GM19239 (cell line): ENCODE data around the gene GPHA2.

ENCODE experiments used
- DNase-seq: peaks from one replicate; pipeline ENCODE4 v3.0.0; 2011; ENCODE audit warnings: low spot score; ENCODE audit not compliant: insufficient read length
- FAIRE-seq: peaks from 2 replicates; lab custom pipeline; 2011; peaks lifted over from hg19 to GRCh38; lab: Jason Lieb, UNC

Gene GPHA2

DNA sequence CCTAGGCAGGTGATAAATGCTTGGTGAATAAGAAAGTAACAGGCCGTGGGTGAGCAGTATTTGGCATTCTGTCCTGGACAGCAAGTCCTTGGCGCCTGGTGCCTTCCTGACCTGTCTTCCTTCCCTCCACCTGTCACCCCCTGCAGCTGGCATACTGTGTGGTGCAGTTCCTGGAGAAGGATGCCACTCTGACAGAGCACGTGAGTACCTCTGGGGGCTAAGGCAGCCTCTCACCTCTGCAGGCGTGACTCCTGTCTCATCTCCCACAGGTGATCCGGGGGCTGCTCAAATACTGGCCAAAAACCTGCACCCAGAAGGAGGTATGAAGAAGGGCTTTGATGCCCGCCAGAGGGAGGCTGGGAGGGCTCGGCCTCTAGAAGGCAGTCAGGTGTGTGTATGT is 4.4 kb downstream of the GPHA2 start:
- DNase-seq (no peak), FAIRE-seq (no peak)

DNA sequence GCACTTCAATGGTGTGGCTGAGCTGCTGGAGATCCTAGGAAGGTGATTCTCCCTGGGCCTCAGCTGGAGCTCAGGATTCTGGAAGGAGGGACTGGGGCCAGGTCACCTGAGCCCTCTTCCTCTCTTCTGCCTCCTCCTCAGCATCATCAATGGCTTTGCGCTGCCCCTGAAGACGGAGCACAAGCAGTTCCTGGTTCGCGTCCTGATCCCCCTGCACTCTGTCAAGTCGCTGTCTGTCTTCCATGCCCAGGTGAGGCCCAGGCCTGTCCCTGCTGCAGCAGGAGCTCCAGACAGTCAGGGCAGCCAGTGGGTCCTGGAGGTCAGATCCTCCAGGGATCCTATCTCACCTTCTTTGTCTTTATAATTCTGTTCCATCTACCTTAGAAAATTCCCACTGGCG is 5.4 kb downstream of the GPHA2 start:
- FAIRE-seq, result no peak
- DNase-seq, result no peak

DNA sequence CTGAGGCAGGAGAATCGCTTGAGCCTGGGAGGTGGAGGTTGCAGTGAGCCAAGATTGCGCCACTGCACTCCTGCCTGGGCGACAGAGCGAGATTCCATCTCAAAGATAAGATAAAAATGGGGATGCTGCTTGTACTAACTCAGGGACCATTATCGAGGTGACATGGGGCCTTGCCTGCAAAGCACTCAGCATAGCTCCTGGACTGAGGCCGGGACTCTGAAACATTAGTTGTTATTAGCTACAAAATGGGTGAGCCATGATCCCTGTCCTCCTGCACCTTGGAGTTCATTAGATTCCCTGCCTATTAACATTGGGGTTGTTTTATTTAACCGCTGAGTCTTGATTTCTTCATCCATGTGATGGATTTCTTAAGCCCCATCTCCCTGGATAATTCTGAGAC is 6.1 kb downstream of the GPHA2 start:
- FAIRE-seq, result no peak
- DNase-seq, result no peak

DNA sequence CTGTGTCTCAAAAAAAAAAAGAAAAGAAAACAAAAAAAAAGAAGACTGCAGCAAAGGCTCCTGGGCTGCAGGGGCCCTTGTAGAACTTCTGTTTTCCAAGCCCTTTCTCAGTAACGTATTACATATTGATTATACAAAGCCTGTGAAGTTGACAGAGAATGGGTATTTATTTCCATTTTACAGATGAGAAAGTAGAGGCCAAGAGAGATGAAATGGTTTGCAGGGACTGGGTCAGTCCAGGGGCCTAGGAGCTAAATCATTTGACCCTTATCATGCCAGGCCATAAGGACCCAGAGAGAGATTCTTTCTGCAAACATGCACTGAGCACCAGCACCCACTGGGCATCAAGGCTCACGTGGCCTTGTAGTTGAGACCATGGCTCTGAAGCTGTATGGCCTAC is 6.7 kb downstream of the GPHA2 start:
- DNase-seq, result no peak
- no peak for FAIRE-seq

DNA sequence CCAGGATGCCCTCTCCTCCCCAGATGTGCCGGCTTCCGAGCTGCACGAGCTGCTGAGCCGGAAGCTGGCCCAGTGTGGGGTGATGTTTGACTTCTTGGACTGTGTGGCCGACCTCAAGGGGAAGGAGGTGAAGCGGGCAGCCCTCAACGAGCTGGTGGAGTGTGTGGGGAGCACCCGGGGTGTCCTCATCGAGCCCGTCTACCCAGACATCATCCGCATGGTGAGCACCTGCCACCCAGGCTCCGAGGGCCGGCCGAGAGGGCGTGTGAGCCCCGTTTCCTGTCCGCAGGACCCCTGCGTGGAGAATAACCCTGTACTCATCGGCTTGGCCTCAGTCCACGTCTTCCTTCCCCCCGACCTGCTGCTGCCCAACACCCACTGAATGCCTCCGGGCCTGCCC is 9.0 kb downstream of the GPHA2 start:
- FAIRE-seq (no peak), DNase-seq (no peak)

DNA sequence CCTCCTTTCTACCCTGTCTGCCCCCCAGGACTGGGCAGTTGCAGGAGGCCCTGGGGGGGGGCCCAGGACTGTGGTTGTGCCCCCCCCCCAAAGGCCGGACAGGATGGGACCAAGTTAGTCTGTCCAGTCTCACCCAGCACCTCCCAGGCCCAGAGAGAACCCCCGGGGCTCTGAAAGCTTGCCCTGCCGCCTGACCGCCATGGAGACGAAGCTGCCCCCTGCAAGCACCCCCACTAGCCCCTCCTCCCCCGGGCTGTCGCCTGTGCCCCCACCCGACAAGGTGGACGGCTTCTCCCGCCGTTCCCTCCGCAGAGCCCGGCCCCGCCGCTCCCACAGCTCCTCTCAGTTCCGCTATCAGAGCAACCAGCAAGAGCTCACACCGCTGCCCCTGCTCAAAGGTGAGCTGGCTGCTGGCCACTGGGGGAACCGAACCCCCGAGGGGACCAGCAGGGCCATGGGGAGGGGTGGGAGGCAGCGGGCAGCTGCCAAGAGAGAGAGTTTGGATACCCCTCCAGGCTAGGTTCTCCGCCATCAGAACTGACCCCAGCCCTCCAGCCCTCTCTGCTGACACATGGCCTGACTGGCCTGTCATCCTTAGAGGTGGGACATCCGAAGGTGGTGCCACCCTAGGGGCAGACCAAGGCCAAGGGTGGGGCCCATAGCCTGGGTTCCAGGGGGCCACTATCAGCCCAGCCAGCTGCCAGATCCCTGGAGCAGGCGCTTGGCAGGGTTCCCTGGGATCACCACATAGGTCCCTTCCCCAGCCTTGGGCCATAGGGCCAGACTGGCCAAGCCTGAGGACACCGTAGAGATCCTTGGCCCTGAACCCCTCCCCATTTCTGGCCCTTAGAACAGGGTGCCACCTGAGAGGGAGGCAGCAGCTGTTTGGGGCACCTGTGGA is 9.9 kb downstream of the GPHA2 start:
- FAIRE-seq (no peak), DNase-seq (no peak)

DNA sequence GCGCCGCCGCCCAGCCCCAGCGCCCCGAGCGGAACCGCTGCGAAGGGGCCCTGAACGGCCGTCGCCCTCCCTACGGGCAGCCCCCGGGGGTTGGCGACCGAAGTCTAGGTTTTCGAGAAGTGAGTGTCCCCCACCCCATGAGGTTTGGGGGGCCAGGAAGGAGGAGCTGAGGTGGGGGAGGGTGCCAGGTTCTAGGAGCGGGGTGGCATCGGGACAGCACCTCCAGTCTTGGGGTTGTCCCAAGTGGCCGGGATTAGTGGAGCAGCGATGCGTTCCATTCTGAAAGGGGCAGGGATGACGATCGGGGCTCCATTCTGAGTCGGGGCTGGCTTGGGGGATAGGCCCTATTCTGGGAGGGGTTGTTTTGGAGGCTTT is 10.8 kb downstream of the GPHA2 start:
- no peak for FAIRE-seq
- no peak for DNase-seq

DNA sequence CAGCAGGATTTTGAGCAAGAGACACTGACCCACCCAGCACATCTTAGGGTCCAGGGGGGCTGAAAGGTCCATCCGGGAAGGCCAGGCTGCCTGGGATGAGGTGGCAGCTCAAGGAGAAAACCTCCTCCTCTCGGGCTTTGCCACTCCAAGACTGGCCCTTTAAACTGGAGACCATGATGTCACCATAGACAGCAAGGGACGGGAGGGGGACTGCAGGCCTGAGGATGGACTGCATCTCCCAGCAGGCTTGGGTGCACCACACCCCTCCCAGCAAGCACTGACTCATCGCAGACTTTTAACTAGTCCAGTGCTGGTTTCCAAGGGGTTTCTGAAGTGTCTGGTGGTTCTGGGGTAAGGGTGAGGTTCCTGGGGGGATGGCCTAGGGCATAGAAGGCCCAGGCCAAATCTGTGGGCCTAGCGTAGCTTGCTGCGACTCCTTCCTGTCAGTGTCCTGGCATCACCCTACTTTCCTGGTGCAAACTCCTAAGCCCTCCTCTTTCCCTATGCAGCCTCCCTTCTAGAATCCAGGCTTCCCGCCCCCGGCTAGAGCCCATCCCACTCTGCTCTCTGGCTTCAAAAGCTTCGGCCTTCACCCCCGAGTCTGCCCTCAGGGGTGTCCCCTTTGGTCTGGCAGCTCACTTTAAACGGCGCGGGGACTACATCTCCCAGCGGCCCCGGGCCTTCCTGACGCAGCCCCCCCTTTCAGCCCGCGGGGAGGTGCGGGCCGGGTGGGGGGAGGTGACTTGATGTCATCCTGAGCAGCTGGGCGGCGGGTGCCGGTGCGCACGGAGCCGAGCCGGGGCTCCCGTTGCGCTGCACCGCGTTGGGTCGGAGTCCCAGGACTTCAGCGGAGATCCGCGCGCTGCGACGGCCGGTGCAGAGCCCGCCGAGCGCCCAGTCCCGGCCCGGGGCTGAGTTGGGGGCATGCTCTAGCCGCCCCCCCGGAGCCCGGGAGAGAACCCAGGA is 11.5 kb downstream of the GPHA2 start, which contains the start of gene PPP2R5B:
Gene PPP2R5B (plus strand): TSS at position 746 of the 966 bp plus-strand sequence. CDS start 1,046 bp downstream, outside the sequence.
- peak; percentile 90 for DNase-seq
- peak; percentile 99 for FAIRE-seq

DNA sequence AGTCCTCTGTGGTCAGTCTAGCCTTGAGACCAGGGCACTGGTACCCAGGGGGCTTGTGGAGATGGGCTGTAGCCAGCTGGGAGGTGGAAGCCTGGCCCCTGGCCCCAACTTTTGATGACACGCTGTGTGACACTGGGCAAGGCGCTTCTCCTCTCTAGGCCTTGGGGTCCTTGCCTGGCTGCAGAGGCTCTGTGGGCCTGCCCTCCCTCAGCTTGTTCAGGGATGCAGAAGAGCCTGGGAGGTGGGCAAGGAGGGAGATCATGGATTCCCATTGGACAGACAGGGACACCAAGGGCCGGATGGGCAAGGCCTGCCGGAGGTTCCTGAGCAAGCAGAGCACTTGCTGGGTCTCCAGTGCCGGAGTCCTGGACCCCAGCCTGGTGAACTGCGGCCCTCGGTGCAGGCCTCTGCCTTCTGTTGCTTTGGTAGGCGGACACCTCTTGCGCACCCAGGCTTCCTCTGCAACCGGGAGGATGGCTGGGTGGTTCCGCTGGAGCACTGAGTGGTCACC is 12.5 kb downstream of the GPHA2 start:
- FAIRE-seq (no peak), DNase-seq (no peak)

DNA sequence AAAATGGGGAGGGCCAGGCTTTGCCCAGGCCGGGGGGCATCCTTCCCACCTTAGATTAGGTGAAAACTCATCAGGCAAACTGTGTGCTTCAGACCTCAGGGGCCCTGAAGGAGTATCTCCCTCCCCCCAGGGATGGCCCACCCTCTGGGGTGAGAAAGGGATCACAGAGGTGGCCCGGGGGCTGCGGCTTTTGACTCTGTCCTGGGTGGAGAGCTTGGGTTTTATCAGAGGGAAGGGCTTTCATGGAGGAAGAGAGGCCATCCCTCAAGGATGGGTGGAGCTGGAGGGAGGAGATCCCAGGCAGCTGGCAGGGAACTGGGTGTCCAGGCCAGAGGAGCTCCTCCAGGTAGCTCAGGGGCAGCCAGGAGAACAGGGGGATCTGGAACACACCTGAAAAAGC is 14.3 kb downstream of the GPHA2 start:
- no peak for DNase-seq
- no peak for FAIRE-seq

DNA sequence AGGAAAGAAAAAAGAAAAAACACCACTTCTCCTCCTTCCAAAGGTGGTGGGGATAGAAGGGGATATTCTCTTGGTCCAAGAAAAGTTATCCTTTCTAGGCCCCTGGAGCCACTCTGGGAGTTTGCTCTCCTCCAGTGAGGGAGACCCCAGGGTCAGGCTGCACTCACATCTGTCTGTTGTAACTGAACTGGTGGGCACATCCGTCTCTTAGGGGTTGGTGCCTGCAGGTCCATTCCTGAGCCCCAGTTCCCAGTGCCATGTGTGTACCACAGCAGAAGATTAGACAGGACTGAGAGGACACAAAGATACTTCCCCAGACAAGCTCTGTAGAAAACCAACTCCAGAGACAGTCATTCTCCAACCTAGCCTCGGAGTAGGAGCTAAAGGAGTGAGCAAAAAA is 15.6 kb downstream of the GPHA2 start:
- no peak for FAIRE-seq
- DNase-seq, result no peak

DNA sequence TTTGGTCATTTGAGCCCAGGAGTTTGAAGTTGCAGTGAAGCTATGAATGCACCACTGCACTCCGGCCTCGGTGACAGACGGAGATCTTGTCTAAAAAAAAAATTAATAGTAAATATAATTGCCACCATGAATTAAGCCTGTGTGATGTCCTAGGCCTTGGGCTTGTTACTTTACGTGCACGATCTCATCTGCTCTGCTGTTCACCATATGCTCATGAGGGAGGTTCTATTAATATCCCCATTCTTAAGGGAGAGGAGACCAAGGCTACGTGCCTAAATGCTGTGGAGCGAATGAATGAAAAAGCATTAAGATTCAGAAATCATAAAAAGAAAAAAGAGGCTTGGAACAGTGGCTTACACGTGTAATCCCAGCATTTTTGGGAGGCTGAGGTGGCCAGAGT is 16.1 kb downstream of the GPHA2 start:
- no peak for FAIRE-seq
- no peak for DNase-seq

DNA sequence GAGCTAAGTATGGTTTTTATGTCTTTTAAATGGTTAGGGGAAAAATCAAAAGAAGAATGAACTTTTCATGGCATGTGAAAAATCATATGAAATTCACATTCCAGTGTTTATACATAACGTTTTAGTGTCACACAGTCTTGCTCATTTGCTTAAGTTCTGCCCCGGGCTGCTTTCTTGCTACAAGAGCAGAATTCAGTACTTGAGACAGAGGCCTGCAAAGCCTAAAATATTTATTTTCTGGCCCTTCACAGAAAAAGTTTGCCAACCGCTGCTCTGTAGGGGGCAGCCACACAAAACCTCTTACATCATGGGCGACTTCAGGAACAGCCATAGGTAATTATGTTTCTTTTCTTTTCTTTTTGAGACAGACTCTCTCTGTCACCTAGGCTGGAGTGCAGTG is 17.7 kb downstream of the GPHA2 start:
- FAIRE-seq (no peak), DNase-seq (no peak)

DNA sequence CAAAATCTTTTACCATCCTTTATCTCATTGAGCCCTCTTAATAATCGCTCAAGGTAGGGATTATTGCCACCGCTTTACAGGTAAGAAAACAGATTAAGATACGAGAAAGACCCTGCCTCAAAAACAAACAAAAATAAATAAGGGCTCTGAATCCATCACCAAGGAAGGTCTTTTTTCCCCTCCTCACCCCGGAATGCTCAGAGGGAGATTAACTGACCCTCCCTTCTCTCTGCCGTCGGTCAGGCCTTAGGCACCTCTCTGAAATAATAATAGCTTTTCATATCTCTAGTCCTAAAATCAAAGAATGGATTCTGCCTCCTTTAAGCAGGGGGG is 18.1 kb downstream of the GPHA2 start:
- DNase-seq (no peak), FAIRE-seq (no peak)

DNA sequence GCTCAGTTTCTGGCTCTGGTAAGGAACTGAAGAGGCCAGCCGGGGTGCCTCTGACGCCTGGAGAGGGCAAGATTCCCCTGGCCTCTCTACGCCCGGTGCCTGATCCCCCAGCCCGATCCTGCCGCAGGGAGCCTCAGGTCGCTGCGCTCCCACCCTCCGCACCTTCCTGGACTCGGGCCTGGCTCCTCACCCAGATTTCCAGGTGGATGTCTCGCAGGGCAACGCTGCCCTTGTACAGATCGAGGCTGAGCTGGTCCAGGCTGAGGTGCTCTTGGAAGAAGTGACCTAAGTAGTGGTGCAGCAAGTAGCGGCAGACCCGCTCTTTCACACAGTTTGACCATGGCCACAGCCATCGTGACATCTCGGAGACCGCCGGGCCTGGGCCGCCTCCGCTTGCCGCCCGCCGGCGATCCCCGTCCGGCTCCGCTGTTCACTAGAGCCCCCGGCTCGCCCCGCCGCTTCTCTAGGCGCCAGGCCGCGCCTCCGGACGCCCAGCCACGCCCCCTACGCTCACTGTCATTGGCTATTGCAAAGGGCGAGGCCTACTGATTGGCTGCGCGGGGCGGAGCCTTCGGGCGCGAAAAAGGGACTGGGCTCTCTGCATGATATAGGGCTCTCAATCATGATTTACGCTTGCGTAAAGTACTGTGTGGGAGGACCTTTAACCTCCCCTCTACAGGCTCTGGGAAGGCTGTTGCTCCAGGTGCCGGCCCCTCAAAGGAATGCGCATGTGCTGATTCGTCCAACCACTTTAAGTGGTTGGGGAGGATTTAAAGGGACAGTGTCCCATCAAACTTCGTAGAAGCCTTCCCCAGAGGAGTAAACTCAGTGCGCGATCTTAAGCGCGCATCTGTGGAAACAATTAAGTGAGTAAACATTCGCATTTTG is 18.7 kb downstream of the GPHA2 start, which contains the start of gene ATG2A:
Gene ATG2A (minus strand): TSS at position 435 of the 888 bp plus-strand sequence. CDS start 74 bp downstream, at position 361.
- FAIRE-seq (peak; percentile 99), DNase-seq (peak; percentile 99)

DNA sequence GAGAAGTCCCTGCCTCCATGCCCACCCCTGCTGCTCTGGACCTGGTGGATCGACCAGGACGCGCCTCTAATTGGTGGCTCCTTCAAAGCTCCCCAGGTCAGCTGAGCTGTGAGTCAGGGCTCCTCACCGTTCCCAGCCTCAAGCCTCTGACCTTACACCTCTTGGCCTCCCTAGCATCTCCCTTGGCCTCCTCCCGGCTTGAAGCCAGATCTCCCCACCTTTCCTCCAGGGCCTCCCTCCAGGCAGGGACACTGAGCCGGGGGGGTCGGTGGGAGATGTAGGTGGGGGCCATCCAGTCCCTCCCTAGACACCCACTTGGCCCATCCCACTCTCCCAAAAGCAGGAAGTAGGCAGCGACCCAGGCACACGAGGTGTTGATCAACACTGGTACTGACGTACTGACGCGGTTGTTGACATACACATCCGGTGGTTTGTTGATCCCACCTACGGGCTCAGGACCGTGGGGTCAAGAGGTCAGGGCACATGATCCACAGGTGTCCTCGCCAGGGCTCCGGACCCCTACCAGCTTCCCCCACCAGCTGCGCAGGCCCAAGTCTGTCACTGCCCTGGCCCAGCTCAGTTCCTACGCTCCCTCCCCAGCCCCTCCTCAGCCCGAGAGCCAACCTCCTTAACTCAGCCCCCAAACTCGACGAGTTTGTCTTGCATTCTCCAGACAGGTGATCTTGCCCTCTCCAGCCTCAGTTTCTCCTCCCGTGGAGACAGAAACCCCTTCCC is 19.5 kb downstream of the GPHA2 start:
- peak; percentile 84 for FAIRE-seq
- DNase-seq, result peak; percentile 71

DNA sequence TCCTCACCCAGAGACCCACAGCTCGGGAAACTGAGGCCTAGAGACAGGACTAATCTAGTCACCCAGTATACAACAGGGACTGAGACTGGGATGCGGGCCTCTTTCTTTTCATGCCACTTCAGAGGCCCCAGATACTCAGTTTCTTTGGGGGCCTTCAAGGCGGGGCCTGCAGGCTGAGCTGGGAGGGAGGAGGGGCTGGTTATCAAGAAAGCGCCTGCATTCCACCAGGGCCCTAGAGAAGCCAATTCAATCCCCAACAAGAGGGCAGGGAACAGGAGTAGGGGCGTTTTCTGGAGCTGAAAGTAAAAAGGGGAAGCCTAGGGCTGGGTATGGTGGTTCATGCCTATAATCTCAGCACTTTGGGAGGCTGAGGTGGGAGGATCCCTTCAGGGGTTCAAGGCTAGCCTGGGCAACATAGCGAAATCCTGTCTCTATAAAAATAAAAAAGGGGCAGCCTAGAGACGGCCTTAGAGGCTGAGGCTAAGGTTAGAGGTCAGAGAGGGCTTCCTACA is 20.3 kb downstream of the GPHA2 start:
- DNase-seq (no peak), FAIRE-seq (no peak)

DNA sequence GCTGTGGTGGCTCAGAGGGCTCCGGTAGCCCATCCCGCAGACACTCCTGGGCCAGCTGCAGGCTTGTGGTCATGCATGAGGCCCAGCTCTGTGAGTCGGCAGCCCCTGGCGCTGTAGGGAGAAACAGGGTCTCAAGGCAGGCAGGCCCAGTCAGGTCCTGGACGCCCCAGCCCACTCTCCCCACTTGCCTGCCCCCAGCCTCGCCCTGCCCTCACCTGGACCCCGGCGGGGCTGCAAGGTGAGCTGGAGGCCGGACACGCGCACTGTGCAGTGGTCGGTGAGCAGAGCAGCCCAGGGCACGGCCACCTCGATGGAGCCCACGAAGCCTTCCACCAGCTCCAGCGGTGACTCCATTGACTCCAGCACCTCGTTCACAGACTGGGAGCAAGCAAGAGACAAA is 21.6 kb downstream of the GPHA2 start:
- no peak for DNase-seq
- FAIRE-seq, result no peak

DNA sequence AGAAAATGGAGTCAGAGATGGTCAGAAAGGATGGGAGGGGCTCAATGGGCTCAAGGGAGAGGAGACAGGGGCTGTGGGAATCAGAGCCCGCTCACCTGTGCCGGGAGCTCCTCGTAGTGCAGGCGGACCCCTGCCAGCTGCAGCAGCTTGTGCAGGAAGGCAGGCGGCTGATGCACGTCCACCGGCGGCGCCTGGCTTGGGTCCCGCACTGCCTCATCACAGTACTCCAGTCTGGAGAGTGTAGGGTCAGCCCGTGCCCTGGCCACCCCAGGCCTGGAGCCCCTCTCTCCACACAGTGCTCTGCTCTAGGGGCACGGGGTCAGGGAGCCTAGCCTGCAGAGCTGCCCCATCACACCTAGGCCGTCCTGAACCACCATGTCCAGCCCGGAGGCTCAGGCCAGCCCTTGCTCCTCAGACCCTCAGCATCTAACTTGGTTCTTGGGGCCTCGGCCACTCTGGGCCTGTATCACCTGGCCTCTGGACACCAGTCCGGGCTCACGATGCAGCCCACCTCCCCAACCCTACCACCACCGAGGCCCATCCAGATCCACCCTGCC is 22.4 kb downstream of the GPHA2 start:
- no peak for FAIRE-seq

More for the DNA sequence above, 22.4 kb downstream of the GPHA2 start:
- no peak for DNase-seq
